ENCODE data around the gene SIGLEC7.

Gene SIGLEC7

GRCh38 chr19:51195616-51196015 is 53.5 kb downstream of the SIGLEC7 start:
- no peak overlapping the region for H2BK5ac ChIP-seq (ENCODE audit: low read depth, low read length, poor library complexity)
- no peak for DNase-seq
- H3K27me3 ChIP-seq (ENCODE audit: insufficient read depth, low read length), result no peaks in the 10 kb centered on the region
- no peak overlapping the region for H3K4ac ChIP-seq (ENCODE audit: low read depth, low read length)
- WGBS (ENCODE audit: extremely low coverage, insufficient coverage, insufficient read length), result no CpG with 5 or more reads among the region's 10 CpGs
- H2BK120ac ChIP-seq (ENCODE audit: insufficient read depth, low read length, poor library complexity), result no peak overlapping the region
- H4K8ac ChIP-seq (ENCODE audit: low read depth, low read length), result no peak overlapping the region
- H3K9ac ChIP-seq (ENCODE audit: low read length), result no peak overlapping the region
- no peak overlapping the region for H2AK5ac ChIP-seq (ENCODE audit: low read length)
- no peak overlapping the region for H3K14ac ChIP-seq (ENCODE audit: low read length)
- H3K36me3 ChIP-seq (ENCODE audit: control insufficient read depth in 1 of 2, insufficient read depth in 2 of 2, low read length in 2 of 2), result no peaks in the 10 kb centered on the region
- no peaks in the 10 kb centered on the region for H3K79me1 ChIP-seq (ENCODE audit: low read length)
- H3K4me1 ChIP-seq (ENCODE audit: control insufficient read depth in 1 of 2, insufficient read depth in 2 of 2, low read length in 2 of 2), result no peaks in the 10 kb centered on the region
- no peak overlapping the region for H3K18ac ChIP-seq (ENCODE audit: low read length)
- H2BK12ac ChIP-seq (ENCODE audit: low read length), result no peak overlapping the region
- no peak overlapping the region for H3K4me2 ChIP-seq (ENCODE audit: low read length)
- no peak overlapping the region for H3K4me3 ChIP-seq (ENCODE audit: low read depth, low read length)
- peaks cover 17% of the 10 kb centered on the region for H3K9me3 ChIP-seq (ENCODE audit: insufficient read depth, low read depth, low read length)
- no peak overlapping the region for H3K27ac ChIP-seq (ENCODE audit: low read depth, low read length)
- no peaks in the 10 kb centered on the region for H3K79me2 ChIP-seq (ENCODE audit: control insufficient read depth, insufficient read depth, low read length, poor library complexity)
- H3K23ac ChIP-seq (ENCODE audit: low read length), result no peak overlapping the region
- no peak overlapping the region for H4K12ac ChIP-seq (ENCODE audit: low read depth, low read length)
- H2AFZ ChIP-seq (ENCODE audit: insufficient read depth, low read length, poor library complexity), result no peak overlapping the region
- H4K91ac ChIP-seq (ENCODE audit: low read depth, low read length), result no peak overlapping the region

GRCh38 chr19:51196181-51196580 is 54.1 kb downstream of the SIGLEC7 start:
- no peak overlapping the region for H2BK120ac ChIP-seq (ENCODE audit: insufficient read depth, low read length, poor library complexity)
- no peak overlapping the region for H4K12ac ChIP-seq (ENCODE audit: low read depth, low read length)
- no peak overlapping the region for H4K91ac ChIP-seq (ENCODE audit: low read depth, low read length)
- no peak overlapping the region for H2BK5ac ChIP-seq (ENCODE audit: low read depth, low read length, poor library complexity)
- DNase-seq, result no peak
- no peaks in the 10 kb centered on the region for H3K4me1 ChIP-seq (ENCODE audit: control insufficient read depth in 1 of 2, insufficient read depth in 2 of 2, low read length in 2 of 2)
- H3K27me3 ChIP-seq (ENCODE audit: insufficient read depth, low read length), result no peaks in the 10 kb centered on the region
- no peak overlapping the region for H3K18ac ChIP-seq (ENCODE audit: low read length)
- no CpG with 5 or more reads among the region's 5 CpGs for WGBS (ENCODE audit: extremely low coverage, insufficient coverage, insufficient read length)
- H3K4me3 ChIP-seq (ENCODE audit: low read depth, low read length), result no peak overlapping the region
- no peaks in the 10 kb centered on the region for H3K79me1 ChIP-seq (ENCODE audit: low read length)
- H3K79me2 ChIP-seq (ENCODE audit: control insufficient read depth, insufficient read depth, low read length, poor library complexity), result no peaks in the 10 kb centered on the region
- H3K36me3 ChIP-seq (ENCODE audit: control insufficient read depth in 1 of 2, insufficient read depth in 2 of 2, low read length in 2 of 2), result no peaks in the 10 kb centered on the region
- no peak overlapping the region for H3K27ac ChIP-seq (ENCODE audit: low read depth, low read length)
- H2AK5ac ChIP-seq (ENCODE audit: low read length), result no peak overlapping the region
- H3K23ac ChIP-seq (ENCODE audit: low read length), result no peak overlapping the region
- H3K9me3 ChIP-seq (ENCODE audit: insufficient read depth, low read depth, low read length), result peaks cover 19% of the 10 kb centered on the region
- no peak overlapping the region for H3K9ac ChIP-seq (ENCODE audit: low read length)
- H3K4ac ChIP-seq (ENCODE audit: low read depth, low read length), result no peak overlapping the region
- H3K14ac ChIP-seq (ENCODE audit: low read length), result no peak overlapping the region
- H2AFZ ChIP-seq (ENCODE audit: insufficient read depth, low read length, poor library complexity), result no peak overlapping the region
- no peak overlapping the region for H3K4me2 ChIP-seq (ENCODE audit: low read length)
- H2BK12ac ChIP-seq (ENCODE audit: low read length), result no peak overlapping the region
- H4K8ac ChIP-seq (ENCODE audit: low read depth, low read length), result no peak overlapping the region

GRCh38 chr19:51198641-51199040 is 56.5 kb downstream of the SIGLEC7 start:
- Histone ChIP-seq H3K4me3 (ENCODE audit: low read depth, low read length) (no peak overlapping the region), H3K18ac (ENCODE audit: low read length) (no peak overlapping the region), H3K9ac (ENCODE audit: low read length) (no peak overlapping the region), H3K14ac (ENCODE audit: low read length) (no peak overlapping the region), H3K79me1 (ENCODE audit: low read length) (no peaks in the 10 kb centered on the region), H3K4me2 (ENCODE audit: low read length) (no peak overlapping the region), H3K4ac (ENCODE audit: low read depth, low read length) (no peak overlapping the region), H3K36me3 (ENCODE audit: control insufficient read depth in 1 of 2, insufficient read depth in 2 of 2, low read length in 2 of 2) (no peaks in the 10 kb centered on the region), H2BK5ac (ENCODE audit: low read depth, low read length, poor library complexity) (no peak overlapping the region), H2BK120ac (ENCODE audit: insufficient read depth, low read length, poor library complexity) (no peak overlapping the region), H2AK5ac (ENCODE audit: low read length) (no peak overlapping the region), H2AFZ (ENCODE audit: insufficient read depth, low read length, poor library complexity) (no peak overlapping the region), H3K4me1 (ENCODE audit: control insufficient read depth in 1 of 2, insufficient read depth in 2 of 2, low read length in 2 of 2) (no peaks in the 10 kb centered on the region), H4K12ac (ENCODE audit: low read depth, low read length) (no peak overlapping the region), H4K8ac (ENCODE audit: low read depth, low read length) (no peak overlapping the region), H2BK12ac (ENCODE audit: low read length) (no peak overlapping the region), H3K27ac (ENCODE audit: low read depth, low read length) (no peak overlapping the region), H3K23ac (ENCODE audit: low read length) (no peak overlapping the region), H3K9me3 (ENCODE audit: insufficient read depth, low read depth, low read length) (peaks cover 20% of the 10 kb centered on the region), H4K91ac (ENCODE audit: low read depth, low read length) (no peak overlapping the region), H3K79me2 (ENCODE audit: control insufficient read depth, insufficient read depth, low read length, poor library complexity) (no peaks in the 10 kb centered on the region), H3K27me3 (ENCODE audit: insufficient read depth, low read length) (no peaks in the 10 kb centered on the region)
- no peak for DNase-seq
- no CpG with 5 or more reads among the region's 9 CpGs for WGBS (ENCODE audit: extremely low coverage, insufficient coverage, insufficient read length)

GRCh38 chr19:51200071-51200666 is 58.1 kb downstream of the SIGLEC7 start:
- WGBS (ENCODE audit: extremely low coverage, insufficient coverage, insufficient read length), result no CpG with 5 or more reads among the region's 10 CpGs

More at GRCh38 chr19:51200071-51200666, 58.1 kb downstream of the SIGLEC7 start:
- Histone ChIP-seq H2BK5ac (ENCODE audit: low read depth, low read length, poor library complexity) (no peak overlapping the region), H3K9me3 (ENCODE audit: insufficient read depth, low read depth, low read length) (peaks cover 18% of the 10 kb centered on the region), H2AFZ (ENCODE audit: insufficient read depth, low read length, poor library complexity) (no peak overlapping the region), H3K27ac (ENCODE audit: low read depth, low read length) (no peak overlapping the region), H3K23ac (ENCODE audit: low read length) (no peak overlapping the region), H4K91ac (ENCODE audit: low read depth, low read length) (no peak overlapping the region), H3K79me2 (ENCODE audit: control insufficient read depth, insufficient read depth, low read length, poor library complexity) (no peaks in the 10 kb centered on the region), H3K27me3 (ENCODE audit: insufficient read depth, low read length) (no peaks in the 10 kb centered on the region), H3K18ac (ENCODE audit: low read length) (no peak overlapping the region), H4K12ac (ENCODE audit: low read depth, low read length) (no peak overlapping the region), H4K8ac (ENCODE audit: low read depth, low read length) (no peak overlapping the region), H3K9ac (ENCODE audit: low read length) (no peak overlapping the region), H3K4me2 (ENCODE audit: low read length) (no peak overlapping the region), H3K4ac (ENCODE audit: low read depth, low read length) (no peak overlapping the region), H2AK5ac (ENCODE audit: low read length) (no peak overlapping the region), H2BK12ac (ENCODE audit: low read length) (no peak overlapping the region), H3K36me3 (ENCODE audit: control insufficient read depth in 1 of 2, insufficient read depth in 2 of 2, low read length in 2 of 2) (no peaks in the 10 kb centered on the region), H3K14ac (ENCODE audit: low read length) (no peak overlapping the region), H3K4me3 (ENCODE audit: low read depth, low read length) (no peak overlapping the region), H2BK120ac (ENCODE audit: insufficient read depth, low read length, poor library complexity) (no peak overlapping the region), H3K4me1 (ENCODE audit: control insufficient read depth in 1 of 2, insufficient read depth in 2 of 2, low read length in 2 of 2) (no peaks in the 10 kb centered on the region), H3K79me1 (ENCODE audit: low read length) (no peaks in the 10 kb centered on the region)
- DNase-seq, result no peak
